Dermis microvascular lymphatic vessel endothelial cell (primary cell): ENCODE data around the gene COL4A6. TPM values are rescaled to one million over a fixed set of nuclear protein-coding genes. Genes with fewer than 3 reads are reported as not detected.

Source experiments
- DNase-seq, 2 donors: peaks; one replicate each; pipeline versions ENCODE4 v3.0.0 to v3.0.0-alpha.2; 2010; ENCODE audit warnings: low read depth in 2 of 2
- total RNA-seq: library from RNA; depleted of rRNA; stranded (reverse); fragments of >200 nt; gene quantifications from 2 replicates; pipeline ENCODE4 v1.2.1, GENCODE V29; 2014

The COL4A6 gene
- total RNA-seq, 1 donor from 2014 or later, result 2.2 TPM

DNA sequence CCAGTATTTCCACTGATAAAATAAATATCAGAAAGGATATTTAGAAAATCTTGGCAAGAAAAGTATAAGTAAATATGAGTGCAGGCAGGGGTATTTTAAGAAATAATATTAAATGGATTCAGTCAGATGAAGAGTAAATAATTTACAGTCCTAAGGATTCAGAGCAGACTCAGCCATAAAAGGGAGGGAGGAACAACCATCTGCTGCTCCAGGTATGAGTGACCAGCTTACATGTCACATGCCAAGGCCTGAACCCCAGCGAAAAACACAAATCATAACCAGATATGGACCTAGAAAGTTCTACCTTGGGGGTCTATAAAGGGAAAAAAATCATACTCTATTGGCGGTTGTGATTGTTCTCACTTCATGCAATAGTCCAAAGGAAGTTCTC is 166.8 kb downstream of the COL4A6 start:
- DNase-seq, result no peak

DNA sequence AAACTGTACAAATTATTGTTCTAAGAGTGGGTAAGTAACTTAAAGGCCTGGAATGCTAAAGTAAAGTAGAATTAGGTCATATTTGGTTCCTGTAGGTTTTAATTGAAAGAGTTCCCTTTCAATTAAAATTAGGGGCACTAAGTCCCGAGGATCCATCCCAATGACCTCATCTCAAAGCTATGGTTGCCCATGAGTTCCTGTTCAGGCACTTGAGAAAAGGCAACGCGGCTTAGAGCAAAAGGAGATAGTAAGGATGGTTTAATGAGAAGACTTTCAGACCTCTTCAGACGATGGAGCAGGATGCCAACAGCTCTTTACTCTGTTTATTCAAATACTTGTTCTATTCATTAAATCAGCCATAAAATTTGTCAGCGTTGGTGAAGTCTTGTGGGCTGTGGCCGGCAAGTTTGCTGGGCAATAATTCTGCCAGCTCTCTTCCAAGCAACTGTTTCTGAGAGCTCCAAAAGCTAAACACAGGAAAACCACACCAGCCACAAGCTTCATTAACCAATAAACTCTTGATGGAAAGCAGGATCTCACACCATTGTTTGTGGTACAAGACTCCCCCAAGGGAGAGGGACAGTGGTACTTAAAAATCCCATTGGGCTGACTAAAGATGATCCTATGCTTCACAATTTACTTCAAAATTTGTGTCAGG is 167.4 kb downstream of the COL4A6 start:
- DNase-seq, result no peak

DNA sequence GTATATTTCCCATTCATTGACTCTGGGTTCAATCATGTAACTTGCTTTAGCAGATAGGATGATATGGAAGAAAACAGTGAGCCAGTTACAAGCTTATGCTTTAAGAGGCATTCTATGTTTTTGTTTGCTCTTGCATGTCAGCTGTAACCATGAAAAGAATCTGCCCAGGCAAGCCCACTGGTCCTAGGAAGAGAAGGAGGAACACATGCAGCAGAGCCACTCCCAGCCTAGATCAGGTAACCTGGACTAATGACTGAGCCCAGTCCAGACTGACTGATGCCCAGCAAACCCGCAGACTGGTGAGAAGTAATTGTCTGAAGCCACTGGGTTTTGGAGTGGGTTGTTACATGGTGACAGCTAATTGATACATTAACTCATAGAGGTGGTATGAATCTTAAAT is 167.9 kb downstream of the COL4A6 start:
- no peak for DNase-seq

DNA sequence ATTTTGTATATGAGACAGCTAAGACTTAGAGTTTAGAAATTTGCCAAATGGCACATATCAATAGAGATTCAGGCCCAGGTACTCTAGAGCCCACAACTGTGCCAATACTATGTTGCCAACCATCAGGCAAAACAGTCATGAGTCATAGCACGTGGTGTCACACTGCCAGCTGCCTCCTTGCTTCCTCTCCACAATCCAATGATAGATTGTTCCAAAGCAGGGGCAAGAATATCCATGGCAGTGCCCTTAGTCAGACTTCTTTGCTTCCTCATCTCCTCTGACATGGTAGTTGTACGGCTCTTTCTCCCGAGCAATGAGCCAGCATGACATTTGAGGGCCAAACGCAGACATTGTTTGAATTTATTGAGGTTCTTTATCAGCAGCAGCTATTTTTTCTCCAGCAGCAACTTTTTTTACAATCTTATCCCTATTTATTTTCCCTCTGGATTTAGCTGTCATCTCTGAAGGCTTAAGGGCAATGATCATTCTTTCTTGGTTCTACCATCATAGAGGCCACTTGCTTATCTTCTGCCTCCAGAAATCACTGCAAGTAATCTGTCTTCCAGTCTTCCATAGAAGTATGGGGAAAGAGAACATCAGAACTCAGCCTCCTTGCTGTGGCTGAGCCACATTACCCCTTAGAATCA is 169.7 kb downstream of the COL4A6 start:
- peak in 1 of 2 donors; percentile 40 for DNase-seq

DNA sequence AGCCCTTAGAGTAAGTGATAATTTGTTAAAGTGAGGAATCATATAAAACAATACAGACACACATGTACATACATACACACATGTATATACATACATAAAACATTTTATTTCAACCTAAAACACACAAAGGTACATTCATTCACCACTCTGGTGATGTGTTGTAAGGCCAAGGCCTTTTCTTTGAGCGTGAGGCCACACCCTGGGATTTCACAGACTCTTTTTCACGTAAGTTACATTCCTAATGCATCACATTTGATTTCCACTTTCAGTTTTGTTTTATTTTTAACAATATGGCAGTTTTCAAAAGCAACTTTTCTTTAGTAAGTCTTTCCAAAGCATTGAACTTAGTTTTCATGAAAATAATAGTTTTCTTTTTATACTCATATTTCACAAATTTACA is 170.7 kb downstream of the COL4A6 start:
- no peak for DNase-seq

GRCh38 chrX:108264376-108264775 is 173.8 kb downstream of the COL4A6 start:
- no peak for DNase-seq

GRCh38 chrX:108261549-108262203 is 176.5 kb downstream of the COL4A6 start:
- DNase-seq, result peak in 1 of 2 donors; percentile 32

- no peak for DNase-seq
Observed at GRCh38 chrX:108257556-108257955, 180.7 kb downstream of the COL4A6 start.

DNA sequence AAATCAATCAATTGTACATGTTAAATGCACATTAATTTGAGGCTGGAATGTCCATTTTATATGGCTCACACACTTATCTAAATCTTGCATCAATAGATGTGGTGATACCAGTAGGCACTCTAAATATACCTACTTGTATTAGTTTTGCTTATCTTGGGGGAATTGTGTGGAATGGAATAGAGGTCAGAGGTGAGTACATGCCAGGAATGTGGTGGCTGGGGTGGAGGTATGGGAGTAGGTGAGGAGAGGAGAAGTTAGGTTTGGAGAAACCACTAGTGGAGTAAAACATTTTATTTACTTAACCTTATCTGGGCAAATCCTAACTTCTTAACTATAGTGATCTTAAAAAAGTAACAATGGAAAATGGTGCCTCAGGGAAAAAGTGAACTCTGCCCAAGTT is 183.6 kb downstream of the COL4A6 start:
- DNase-seq, result no peak

DNA sequence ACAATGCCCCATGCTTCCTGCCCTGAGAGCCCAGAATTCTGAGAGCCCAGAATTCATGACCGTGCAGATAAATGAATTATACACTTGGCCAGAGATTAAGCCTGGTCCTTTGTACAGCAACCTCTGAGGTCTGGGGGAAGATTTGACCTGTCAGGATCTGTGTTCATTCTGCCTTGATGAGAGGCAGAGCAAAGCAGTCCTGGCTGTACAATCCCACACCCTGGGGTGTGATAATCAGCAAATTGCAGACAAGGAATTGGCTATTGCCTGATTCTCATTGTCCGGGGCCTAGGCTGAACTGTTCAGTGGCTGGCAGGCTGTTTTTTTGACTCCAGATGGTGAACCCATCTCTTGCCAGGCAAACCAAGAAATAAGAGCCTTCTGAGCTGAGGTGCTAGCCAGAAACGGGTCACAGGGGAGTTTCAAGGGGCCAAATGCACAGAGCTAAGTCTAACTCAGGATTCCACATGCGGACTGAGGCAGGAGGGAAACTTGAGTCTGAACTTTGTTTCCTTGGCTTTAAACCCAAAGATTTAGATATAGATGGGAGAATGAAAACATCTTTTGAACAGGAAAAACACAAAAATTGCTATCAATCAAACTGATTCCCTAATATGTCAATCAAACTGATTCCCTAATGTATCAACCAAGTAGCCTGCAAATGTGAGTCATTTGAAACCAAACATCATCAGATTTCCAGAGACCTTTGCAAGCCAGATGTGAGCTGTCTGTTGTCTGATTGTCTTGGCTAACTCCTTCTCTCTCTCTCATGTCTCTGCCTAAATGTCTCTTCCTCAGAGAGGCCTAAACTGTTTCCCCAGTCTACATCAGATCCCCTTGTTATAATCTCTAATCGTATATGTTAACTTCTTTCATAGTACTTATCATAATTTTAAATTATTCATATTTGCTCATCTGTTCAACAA is 187.3 kb downstream of the COL4A6 start:
- DNase-seq, result no peak

DNA sequence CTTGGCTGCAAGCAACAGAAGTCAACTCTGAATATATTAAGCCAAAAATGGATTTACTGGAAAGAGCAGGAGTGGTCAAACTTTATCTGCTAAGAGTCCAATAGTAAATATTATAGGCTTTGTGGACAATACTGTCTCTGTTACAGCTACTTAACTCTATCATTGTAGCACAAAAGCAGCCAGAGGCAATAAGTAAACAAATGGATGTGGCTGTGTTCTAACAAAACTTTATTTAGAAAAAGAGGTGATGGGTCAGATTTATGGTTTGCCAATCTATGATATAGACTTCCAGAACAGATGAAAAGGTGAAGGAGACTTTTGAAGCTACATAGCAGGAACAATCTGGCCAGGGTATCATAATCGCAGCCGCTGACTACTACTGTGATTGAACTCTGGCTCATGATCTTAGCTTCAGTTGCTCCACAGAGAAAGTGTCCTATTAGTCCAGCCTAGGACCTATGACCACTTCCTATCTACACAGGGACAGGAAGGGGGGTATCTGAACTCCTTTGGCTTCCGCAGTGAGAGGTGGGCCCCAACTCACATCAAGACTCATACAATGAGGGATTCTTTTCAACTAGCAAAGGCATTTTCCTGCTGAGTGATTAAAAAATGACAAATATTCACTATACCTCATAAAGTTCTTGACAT is 191.8 kb downstream of the COL4A6 start:
- no peak for DNase-seq

DNA sequence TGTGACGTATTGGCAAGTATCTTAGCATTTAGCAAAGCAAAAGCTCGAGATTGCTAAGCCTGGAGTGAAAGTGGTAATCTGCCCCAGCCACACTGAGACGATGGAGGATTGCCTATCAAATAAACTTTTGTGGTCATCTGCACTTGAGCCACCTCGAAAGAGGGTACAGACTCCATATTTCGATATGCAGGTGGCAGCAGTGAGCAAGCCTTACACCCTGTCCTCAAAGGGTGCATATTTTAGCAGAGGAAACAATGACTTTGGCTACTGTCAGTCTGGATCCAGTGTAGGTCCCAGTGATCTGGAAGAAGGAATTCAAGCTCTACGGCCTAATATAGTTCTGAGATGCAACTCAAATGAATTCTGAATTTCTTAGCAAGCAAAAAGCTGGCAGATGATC is 192.8 kb downstream of the COL4A6 start:
- no peak for DNase-seq

DNA sequence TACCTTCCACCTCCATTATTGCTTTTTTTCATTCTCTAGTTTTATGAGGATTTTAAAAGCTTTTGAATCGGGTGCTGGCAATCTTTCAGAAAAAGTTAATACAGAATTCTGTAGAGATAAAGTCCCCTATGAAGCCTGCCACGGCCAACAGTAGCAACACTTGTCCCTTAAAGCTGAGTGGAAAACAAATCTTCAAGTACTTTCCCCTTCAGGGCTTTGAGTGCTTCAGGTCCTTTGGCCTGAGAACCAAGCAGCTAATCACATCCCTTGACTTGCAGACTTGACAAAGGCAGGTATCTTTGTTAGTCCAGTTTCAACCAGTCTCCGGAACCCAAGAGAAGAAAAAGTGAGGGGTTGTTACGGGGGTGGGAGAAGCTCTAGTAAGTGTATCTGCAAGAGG is 202.2 kb downstream of the COL4A6 start:
- no peak for DNase-seq

GRCh38 chrX:108230574-108230973 is 207.6 kb downstream of the COL4A6 start:
- DNase-seq, result no peak

DNA sequence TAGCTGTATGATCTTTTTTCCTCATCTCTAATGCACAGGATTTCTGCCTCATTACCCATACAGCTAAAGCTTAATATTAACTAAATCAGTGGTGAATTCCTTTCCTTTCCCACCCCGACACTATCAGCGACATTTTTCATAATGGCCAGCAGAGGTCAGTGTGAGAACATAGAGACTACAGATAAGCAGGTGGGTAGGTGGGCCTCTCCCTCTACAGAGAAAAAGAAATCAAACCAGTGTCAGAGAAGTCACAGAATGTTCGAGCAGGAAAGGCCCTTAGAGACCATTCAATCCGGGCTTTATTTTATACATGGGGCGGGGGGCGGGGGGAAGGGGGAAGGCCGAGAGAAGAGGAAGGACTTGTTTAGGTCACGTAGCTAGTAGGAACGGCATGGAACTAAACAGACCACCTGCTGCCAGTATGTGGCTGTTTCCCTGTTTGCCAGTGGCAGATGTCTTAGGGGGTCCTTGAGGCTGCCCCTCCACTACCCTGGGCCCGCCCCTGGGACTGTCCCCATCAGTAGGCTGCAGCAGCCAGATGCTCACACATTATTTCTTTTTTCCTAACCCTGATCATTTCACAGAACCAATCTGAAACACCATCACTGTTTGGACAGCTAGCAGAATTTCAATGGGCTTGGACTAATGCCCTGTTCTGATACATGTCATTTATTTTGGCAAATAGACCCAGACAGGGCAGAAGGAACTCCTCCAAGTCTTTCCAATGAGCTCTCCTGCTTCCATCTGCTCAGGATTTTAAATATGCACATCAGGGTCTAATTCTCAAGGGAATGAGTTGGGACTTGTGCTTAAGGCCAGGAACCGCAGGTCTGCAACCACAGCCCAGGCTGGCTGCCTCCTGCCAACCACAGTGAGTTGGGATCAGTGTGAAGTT is 213.2 kb downstream of the COL4A6 start:
- peak; percentile 18 to 48 for DNase-seq

GRCh38 chrX:108224218-108224617 is 214.0 kb downstream of the COL4A6 start:
- no peak for DNase-seq

- no peak for DNase-seq
Observed at GRCh38 chrX:108223585-108223984, 214.6 kb downstream of the COL4A6 start.

DNA sequence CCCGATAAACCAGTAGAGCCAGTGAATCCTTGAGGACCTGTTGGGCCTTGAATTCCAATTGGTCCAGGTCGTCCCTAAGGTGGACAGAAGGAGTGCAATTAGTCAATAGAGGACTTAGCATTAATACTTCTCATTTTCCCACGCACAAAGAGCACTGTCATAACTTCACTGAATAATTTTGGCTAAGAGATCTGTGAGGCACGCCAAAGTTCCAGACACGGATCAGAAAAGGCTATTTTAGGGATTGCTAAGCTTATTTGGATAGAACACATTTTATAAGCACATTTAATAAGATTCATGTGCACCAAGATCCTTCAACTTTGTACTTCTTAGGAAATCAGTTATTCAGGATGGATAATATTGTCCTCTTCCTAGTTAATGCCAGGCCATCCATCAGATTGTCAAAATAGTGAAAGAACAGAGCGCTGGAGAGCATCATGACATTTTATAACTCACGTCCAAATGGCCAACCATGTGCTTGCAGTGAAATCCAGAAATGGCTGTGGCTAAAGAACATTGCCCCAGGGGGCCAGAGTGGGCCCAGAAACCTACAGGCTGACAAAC is 216.8 kb downstream of the COL4A6 start:
- DNase-seq, result no peak

DNA sequence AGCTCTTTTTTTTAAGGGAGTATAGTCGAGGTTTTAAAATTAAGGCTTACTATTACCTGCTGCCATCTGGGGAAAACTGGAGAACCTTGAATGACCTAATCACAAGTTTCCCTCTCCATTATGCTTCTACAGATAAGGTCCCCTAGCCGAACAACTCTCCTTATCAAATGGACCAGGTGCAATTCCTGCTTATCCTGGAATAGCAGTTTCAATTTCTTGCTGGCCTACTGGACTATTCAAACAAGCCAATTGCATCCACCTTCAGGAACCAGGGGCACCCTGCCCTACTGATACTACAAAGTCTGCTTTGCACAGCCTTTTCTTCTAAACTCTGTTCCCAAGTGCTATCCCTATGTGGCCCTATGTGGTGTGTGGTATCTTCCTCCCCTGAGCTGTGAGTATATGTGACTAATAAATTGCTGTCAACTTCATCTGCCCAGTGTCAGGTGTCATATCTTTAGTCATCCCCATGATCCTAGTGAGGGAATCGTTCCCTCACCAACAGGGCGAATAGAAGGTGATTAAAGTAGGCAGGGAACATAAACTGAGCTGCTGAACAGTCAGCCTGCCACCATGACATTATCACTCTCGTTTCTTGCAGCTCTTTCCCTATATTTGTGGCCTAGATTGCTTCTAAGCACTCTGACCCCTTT is 218.1 kb downstream of the COL4A6 start:
- no peak for DNase-seq
